Glutamatergic neuron (in vitro differentiated cells): Measurements from ENCODE around the gene ESYT1. TPM values are rescaled to one million over a fixed set of nuclear protein-coding genes. Genes with fewer than 3 reads are reported as not detected.

ENCODE experiments used
- DNase-seq: peaks from one replicate; pipeline ENCODE4 v3.0.0; 2022
- H3K27ac Mint-ChIP-seq: one replicate; pipeline ENCODE4 v1.8.0; 2020; ENCODE audit warnings: mild to moderate bottlenecking, mixed read lengths, inconsistent platforms; ENCODE audit not compliant: unreplicated experiment
- H3K27me3 Mint-ChIP-seq: one replicate; pipeline ENCODE4 v1.8.0; 2020; ENCODE audit warnings: mild to moderate bottlenecking, moderate library complexity, mixed read lengths, inconsistent platforms; ENCODE audit not compliant: unreplicated experiment
- H3K36me3 Mint-ChIP-seq: one replicate; pipeline ENCODE4 v1.8.0; 2020; ENCODE audit warnings: mild to moderate bottlenecking, mixed read lengths, inconsistent platforms; ENCODE audit not compliant: unreplicated experiment
- H3K4me1 Mint-ChIP-seq: one replicate; pipeline ENCODE4 v1.8.0; 2020; ENCODE audit warnings: mild to moderate bottlenecking, low read depth, mixed read lengths, inconsistent platforms; ENCODE audit not compliant: unreplicated experiment
- H3K4me3 Mint-ChIP-seq: one replicate; pipeline ENCODE4 v1.8.0; 2020; ENCODE audit warnings: mild to moderate bottlenecking, mixed read lengths, inconsistent platforms; ENCODE audit not compliant: unreplicated experiment
- H3K9me3 Mint-ChIP-seq: one replicate; pipeline ENCODE4 v1.8.0; 2020; ENCODE audit warnings: mild to moderate bottlenecking, moderate library complexity, mixed read lengths, inconsistent platforms; ENCODE audit not compliant: unreplicated experiment
- CTCF ChIP-seq: fragments of 200-600 bp; sonication (generic); IDR thresholded peaks from one replicate; pipeline ENCODE4 v1.5.0; 2021; ENCODE audit not compliant: partially characterized antibody, unreplicated experiment
- total RNA-seq: library from RNA; stranded (reverse); fragmentation: NEBNext Ultra II Directional; extraction: Animal tissue kit (Norgen Biotek cat#: 25700); gene quantifications from one replicate; pipeline ENCODE4 v1.2.1, GENCODE V29; 2021; ENCODE audit not compliant: unreplicated experiment

ESYT1 gene
- total RNA-seq, 1 donor from 2014 or later: 144 TPM

GRCh38 chr12:56165369-56165768 is 37.3 kb downstream of the ESYT1 start:
- no peak for TF ChIP-seq CTCF
- Mint-ChIP-seq H3K4me3 (no peak overlapping the region), H3K4me1 (peaks cover 14% of the 10 kb centered on the region), H3K9me3 (peaks cover 16% of the 10 kb centered on the region), H3K36me3 (peaks cover 16% of the 10 kb centered on the region), H3K27ac (no peak overlapping the region), H3K27me3 (peaks cover 19% of the 10 kb centered on the region)
- DNase-seq: no peak

GRCh38 chr12:56169229-56169759 is 41.2 kb downstream of the ESYT1 start:
- peak overlapping the region; percentile 40 for H3K4me3 Mint-ChIP-seq
- peaks cover 7% of the 10 kb centered on the region for H3K27me3 Mint-ChIP-seq
- H3K27ac Mint-ChIP-seq: peak overlapping the region; percentile 14
- DNase-seq: no peak
- peaks cover 7% of the 10 kb centered on the region for H3K9me3 Mint-ChIP-seq
- H3K36me3 Mint-ChIP-seq: peaks cover 15% of the 10 kb centered on the region
- H3K4me1 Mint-ChIP-seq: peaks cover 2% of the 10 kb centered on the region
- no peak for TF ChIP-seq CTCF

GRCh38 chr12:56172839-56173238 is 44.8 kb downstream of the ESYT1 start:
- no peaks in the 10 kb centered on the region for H3K4me1 Mint-ChIP-seq
- peaks cover 15% of the 10 kb centered on the region for H3K36me3 Mint-ChIP-seq
- no peak overlapping the region for H3K4me3 Mint-ChIP-seq
- TF ChIP-seq CTCF: no peak
- no peak overlapping the region for H3K27ac Mint-ChIP-seq
- peaks cover 3% of the 10 kb centered on the region for H3K9me3 Mint-ChIP-seq
- no peak for DNase-seq
- H3K27me3 Mint-ChIP-seq: peaks cover 7% of the 10 kb centered on the region

DNA sequence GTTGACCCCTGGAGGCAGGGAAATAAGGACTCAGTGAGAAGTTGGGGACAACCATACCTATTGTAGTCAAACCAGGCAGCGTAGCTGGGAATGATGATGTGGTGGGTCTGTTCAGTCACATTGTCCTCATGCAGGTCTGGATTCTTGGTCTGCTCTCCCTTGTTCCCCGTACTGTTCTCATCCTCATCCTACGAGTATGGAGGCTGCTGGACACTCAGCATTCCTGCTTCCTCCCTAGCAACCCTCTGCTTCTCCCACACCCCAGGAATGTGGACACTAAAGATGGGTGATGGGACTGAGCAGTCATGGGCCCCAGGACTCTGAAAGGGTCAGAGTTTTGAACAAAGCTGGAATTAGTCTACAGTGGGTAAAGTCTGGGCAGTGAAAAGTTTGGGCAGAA is 50.3 kb downstream of the ESYT1 start:
- Mint-ChIP-seq H3K4me1 (no peaks in the 10 kb centered on the region), H3K27me3 (peaks cover 3% of the 10 kb centered on the region), H3K9me3 (no peaks in the 10 kb centered on the region), H3K36me3 (peaks cover 7% of the 10 kb centered on the region), H3K4me3 (no peak overlapping the region), H3K27ac (no peak overlapping the region)
- no peak for DNase-seq
- TF ChIP-seq CTCF: no peak

GRCh38 chr12:56186957-56187356 is 58.9 kb downstream of the ESYT1 start:
- Mint-ChIP-seq H3K9me3 (peaks cover 24% of the 10 kb centered on the region), H3K4me3 (peak overlapping the region; percentile 93), H3K4me1 (peaks cover 8% of the 10 kb centered on the region), H3K27me3 (peaks cover 18% of the 10 kb centered on the region), H3K36me3 (peaks cover 4% of the 10 kb centered on the region), H3K27ac (no peak overlapping the region)
- no peak for TF ChIP-seq CTCF
- DNase-seq: no peak
